Measurements from ENCODE around the gene ABHD2.

DNA sequence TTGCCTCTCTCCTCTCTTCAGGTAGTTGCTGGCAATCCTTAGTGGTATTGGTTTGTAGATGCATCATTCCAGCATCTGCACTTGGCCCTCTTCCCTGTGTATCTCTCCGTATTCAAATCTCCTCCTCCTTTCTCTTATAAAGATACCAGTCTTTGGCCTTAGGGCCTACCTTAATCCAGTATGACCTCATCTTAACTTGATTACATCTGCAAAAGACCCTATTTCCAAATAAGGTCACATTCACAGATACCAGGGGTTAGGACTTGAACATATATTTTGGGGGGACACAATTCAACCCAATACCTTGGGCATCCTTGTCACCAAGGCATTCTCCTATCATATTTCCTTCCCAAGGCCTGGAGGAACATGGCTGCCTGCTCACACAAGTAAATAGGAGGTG, 22.0 kb upstream of the ABHD2 start:
- TF ChIP-seq, protein P1, sequence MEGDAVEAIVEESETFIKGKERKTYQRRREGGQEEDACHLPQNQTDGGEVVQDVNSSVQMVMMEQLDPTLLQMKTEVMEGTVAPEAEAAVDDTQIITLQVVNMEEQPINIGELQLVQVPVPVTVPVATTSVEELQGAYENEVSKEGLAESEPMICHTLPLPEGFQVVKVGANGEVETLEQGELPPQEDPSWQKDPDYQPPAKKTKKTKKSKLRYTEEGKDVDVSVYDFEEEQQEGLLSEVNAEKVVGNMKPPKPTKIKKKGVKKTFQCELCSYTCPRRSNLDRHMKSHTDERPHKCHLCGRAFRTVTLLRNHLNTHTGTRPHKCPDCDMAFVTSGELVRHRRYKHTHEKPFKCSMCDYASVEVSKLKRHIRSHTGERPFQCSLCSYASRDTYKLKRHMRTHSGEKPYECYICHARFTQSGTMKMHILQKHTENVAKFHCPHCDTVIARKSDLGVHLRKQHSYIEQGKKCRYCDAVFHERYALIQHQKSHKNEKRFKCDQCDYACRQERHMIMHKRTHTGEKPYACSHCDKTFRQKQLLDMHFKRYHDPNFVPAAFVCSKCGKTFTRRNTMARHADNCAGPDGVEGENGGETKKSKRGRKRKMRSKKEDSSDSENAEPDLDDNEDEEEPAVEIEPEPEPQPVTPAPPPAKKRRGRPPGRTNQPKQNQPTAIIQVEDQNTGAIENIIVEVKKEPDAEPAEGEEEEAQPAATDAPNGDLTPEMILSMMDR (IDR thresholded peaks at IDR 0.05) = no peak
- no peak for TF ChIP-seq POLR2A (IDR thresholded peaks at IDR 0.05)
